OCI-LY3 (cell line): ENCODE results near the gene MTMR11.

Experiments
- H2AFZ ChIP-seq: fragments of 200-600, 300-600 bp; shearing (Covaris generic); 2 replicates; pipeline ENCODE4 v1.6.0; 2014; ENCODE audit warnings: antibody characterized with exemption, low read depth, low read length
- H3K27ac ChIP-seq: fragments of 200-600, 300-600 bp; sonication (generic); 2 replicates; pipeline ENCODE4 v1.5.1; 2014; ENCODE audit warnings: mild to moderate bottlenecking, low read length, moderate library complexity, mixed read lengths
- H3K27me3 ChIP-seq: fragments of 200-600, 300-600 bp; sonication (generic); 2 replicates; pipeline ENCODE4 v1.6.1; 2014; ENCODE audit warnings: low read depth, low read length, mixed read lengths
- H3K36me3 ChIP-seq: fragments of 200-600, 300-600 bp; sonication (generic); replicated peaks from 2 replicates; pipeline ENCODE3; 2014; ENCODE audit warnings: low read depth, low read length, mixed read lengths
- H3K4me1 ChIP-seq: fragments of 300-600, 200-600 bp; sonication (generic); 2 replicates; pipeline ENCODE4 v1.6.1; 2014; ENCODE audit warnings: low read length, mixed read lengths
- H3K4me2 ChIP-seq: fragments of 200-600, 300-600 bp; sonication (generic); 2 replicates; pipeline ENCODE4 v1.6.1; 2014; ENCODE audit warnings: low read length, mixed read lengths
- H3K4me3 ChIP-seq: fragments of 300-600, 200-600 bp; sonication (generic); 2 replicates; pipeline ENCODE4 v1.5.1; 2014; ENCODE audit warnings: antibody characterized with exemption, mild to moderate bottlenecking, low read length, moderate library complexity
- H3K79me2 ChIP-seq: fragments of 300-600, 200-600 bp; shearing (Covaris generic); 2 replicates; pipeline ENCODE4 v1.6.1; 2014; ENCODE audit warnings: mild to moderate bottlenecking, low read length, mixed read lengths
- H3K9ac ChIP-seq: fragments of 300-600, 200-600 bp; shearing (Covaris generic); 2 replicates; pipeline ENCODE4 v1.6.0; 2014; ENCODE audit warnings: mild to moderate bottlenecking, low read length, moderate library complexity
- H3K9me3 ChIP-seq: fragments of 200-600, 300-600 bp; shearing (Covaris generic); 2 replicates; pipeline ENCODE4 v1.6.1; 2014; ENCODE audit warnings: low read length, mixed read lengths; ENCODE audit not compliant: insufficient read depth
- H4K20me1 ChIP-seq: fragments of 200-600, 300-600 bp; sonication (generic); 2 replicates; pipeline ENCODE4 v1.6.1; 2016; ENCODE audit warnings: low read length, mixed read lengths; ENCODE audit not compliant: insufficient read depth
- CTCF ChIP-seq: fragments of 200-600, 300-600 bp; sonication (generic); IDR thresholded peaks from 2 replicates; pipeline ENCODE4 v1.5.1; 2014; ENCODE audit warnings: antibody characterized with exemption, low read length, low read depth
- EZH2phosphoT487 ChIP-seq: fragments of 200-600 bp; shearing (Covaris generic); IDR thresholded peaks from 2 replicates; pipeline ENCODE4 v1.6.1; 2018; ENCODE audit warnings: antibody characterized with exemption, mixed run types, low read depth

Gene MTMR11

DNA sequence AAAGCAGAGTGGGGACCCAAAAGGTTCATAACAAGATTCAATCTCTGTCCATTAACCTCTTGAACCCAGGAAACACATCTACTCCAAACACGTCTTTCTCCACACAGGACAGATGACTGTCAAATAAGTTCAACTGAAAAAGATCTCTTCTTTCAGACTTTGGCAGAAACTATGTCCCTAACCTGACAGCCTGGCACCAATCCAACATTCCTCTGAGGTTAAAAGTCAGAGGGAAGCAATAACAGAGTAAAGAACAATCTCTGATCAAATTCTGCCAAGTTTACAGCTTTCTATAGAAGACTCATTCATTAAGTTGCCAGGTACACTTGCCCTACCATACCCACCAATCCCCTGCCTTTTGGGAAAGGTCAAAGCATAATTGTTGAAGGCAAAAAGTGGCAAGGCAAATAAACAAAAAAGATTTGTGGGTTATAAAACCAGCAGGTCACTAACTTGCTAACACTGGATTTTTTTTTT lies 41.9 kb upstream of the MTMR11 start:
- Histone ChIP-seq H3K9ac (no peak overlapping the region), H3K4me3 (no peak overlapping the region), H3K36me3 (peaks cover 6% of the 10 kb centered on the region), H4K20me1 (peaks cover 29% of the 10 kb centered on the region; the same call in 1 of the 2 replicates), H3K27me3 (peaks cover 4% of the 10 kb centered on the region; the same call in 1 of the 2 replicates), H2AFZ (no peak overlapping the region), H3K4me2 (no peak overlapping the region), H3K27ac (no peak overlapping the region), H3K79me2 (no peaks in the 10 kb centered on the region), H3K9me3 (no peaks in the 10 kb centered on the region), H3K4me1 (peaks cover 10% of the 10 kb centered on the region)
- no peak for TF ChIP-seq CTCF
- no peak for TF ChIP-seq EZH2phosphoT487

DNA sequence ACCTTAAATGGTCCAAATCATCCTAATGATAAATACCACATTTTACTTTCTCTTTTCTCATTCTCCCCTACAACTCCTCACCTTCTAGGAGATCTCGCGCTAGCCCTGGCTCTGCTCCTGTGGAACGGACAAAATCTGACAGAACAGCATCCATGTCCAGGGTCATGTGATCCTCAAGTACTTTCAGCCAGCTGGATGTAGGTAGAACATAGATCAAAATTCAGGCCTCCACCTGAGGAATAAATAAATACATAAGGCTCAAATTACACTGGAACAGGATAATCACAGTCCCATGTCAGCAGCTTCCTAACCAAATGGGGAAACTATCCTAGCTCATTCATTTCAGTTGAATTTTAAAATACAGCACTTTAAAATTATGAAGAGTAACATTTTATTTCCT lies 40.7 kb upstream of the MTMR11 start:
- peaks cover 6% of the 10 kb centered on the region for H3K36me3 ChIP-seq
- H3K79me2 ChIP-seq: no peaks in the 10 kb centered on the region
- H4K20me1 ChIP-seq: peaks cover 25% of the 10 kb centered on the region; the same call in 1 of the 2 replicates
- no peak overlapping the region for H3K4me2 ChIP-seq
- no peak overlapping the region for H3K27ac ChIP-seq
- no peak for TF ChIP-seq CTCF
- no peak for TF ChIP-seq EZH2phosphoT487
- H3K4me1 ChIP-seq: peaks cover 10% of the 10 kb centered on the region
- peaks cover 4% of the 10 kb centered on the region; the same call in 1 of the 2 replicates for H3K27me3 ChIP-seq
- H3K4me3 ChIP-seq: no peak overlapping the region
- no peak overlapping the region for H3K9ac ChIP-seq
- no peak overlapping the region for H2AFZ ChIP-seq
- no peaks in the 10 kb centered on the region for H3K9me3 ChIP-seq

GRCh38 chr1:149972547-149972946 lies 35.9 kb upstream of the MTMR11 start:
- Histone ChIP-seq H3K9ac (no peak overlapping the region), H2AFZ (no peak overlapping the region), H3K36me3 (peaks cover 6% of the 10 kb centered on the region), H3K27me3 (no peaks in the 10 kb centered on the region), H3K4me2 (no peak overlapping the region), H3K79me2 (no peaks in the 10 kb centered on the region), H3K4me3 (no peak overlapping the region), H4K20me1 (no peaks in the 10 kb centered on the region), H3K27ac (no peak overlapping the region), H3K4me1 (no peaks in the 10 kb centered on the region), H3K9me3 (no peaks in the 10 kb centered on the region)
- no peak for TF ChIP-seq CTCF
- no peak for TF ChIP-seq EZH2phosphoT487

DNA sequence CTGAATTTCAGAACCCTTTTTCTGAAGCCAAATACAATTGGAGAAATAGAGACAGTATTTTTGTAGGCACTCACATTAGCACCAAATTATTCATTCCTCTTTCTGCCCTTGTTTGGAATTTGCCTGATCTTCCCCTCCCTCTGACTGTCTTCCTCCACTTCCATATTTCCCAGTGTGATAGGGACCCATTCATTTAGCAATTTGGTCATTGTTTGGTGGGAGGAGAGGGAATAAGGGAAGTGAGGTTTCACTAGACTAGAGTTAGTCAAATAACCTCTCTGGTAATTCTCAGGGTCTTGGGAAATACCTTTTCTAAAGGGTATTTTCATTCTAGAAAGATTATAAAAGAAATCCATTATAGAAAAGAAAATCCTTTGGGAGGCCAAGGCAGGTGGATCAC lies 31.0 kb upstream of the MTMR11 start:
- Histone ChIP-seq H3K27me3 (no peaks in the 10 kb centered on the region), H3K79me2 (no peaks in the 10 kb centered on the region), H4K20me1 (no peaks in the 10 kb centered on the region), H3K9me3 (no peaks in the 10 kb centered on the region), H3K9ac (no peak overlapping the region), H3K36me3 (peaks cover 17% of the 10 kb centered on the region), H2AFZ (no peak overlapping the region), H3K27ac (no peak overlapping the region), H3K4me3 (no peak overlapping the region), H3K4me2 (no peak overlapping the region), H3K4me1 (no peaks in the 10 kb centered on the region)
- TF ChIP-seq CTCF: no peak
- no peak for TF ChIP-seq EZH2phosphoT487
